MCF 10A (cell line): ENCODE results near the gene SLC26A4. TPM values are rescaled to one million over a fixed set of nuclear protein-coding genes. Genes with fewer than 3 reads are reported as not detected.

Experiments used
- BruUV-seq: library from RNA; stranded (reverse); fragments of 400-500 nt; replicated peaks from 2 replicates; lab custom pipeline; 2021; lab: Mats Ljungman, UMichigan
- CTCF ChIA-PET: fragments of 300-600 bp; sonication (Branson Sonifier 250); formaldehyde crosslinking; extraction: SDS; loops from one replicate; lab custom pipeline; 2021; ENCODE audit warnings: antibody characterized with exemption, inconsistent platforms; lab: Yijun Ruan, JAX
- POLR2A ChIA-PET: fragments of 300-600, 350-650 bp; sonication (Branson Sonifier 250); formaldehyde crosslinking; extraction: SDS; loops from one replicate; lab custom pipeline; 2020; ENCODE audit warnings: antibody characterized with exemption, inconsistent platforms; lab: Yijun Ruan, JAX
- DNase-seq: peaks from one replicate; pipeline ENCODE4 v3.0.0-alpha.2; 2018; ENCODE audit not compliant: unreplicated experiment
- H3K27ac Mint-ChIP-seq: one replicate; pipeline ENCODE4 v1.8.0; 2022; ENCODE audit warnings: mild to moderate bottlenecking, low read depth, mixed read lengths; ENCODE audit not compliant: unreplicated experiment
- H3K27me3 Mint-ChIP-seq: one replicate; pipeline ENCODE4 v1.8.0; 2022; ENCODE audit warnings: mixed read lengths; ENCODE audit not compliant: insufficient read depth, unreplicated experiment
- H3K36me3 Mint-ChIP-seq: one replicate; pipeline ENCODE4 v1.8.0; 2022; ENCODE audit warnings: mild to moderate bottlenecking, moderate library complexity, mixed read lengths; ENCODE audit not compliant: insufficient read depth, unreplicated experiment
- H3K4me1 Mint-ChIP-seq: one replicate; pipeline ENCODE4 v1.8.0; 2022; ENCODE audit warnings: mixed read lengths; ENCODE audit not compliant: insufficient read depth, unreplicated experiment
- H3K4me3 Mint-ChIP-seq: one replicate; pipeline ENCODE4 v1.8.0; 2022; ENCODE audit warnings: mild to moderate bottlenecking, moderate library complexity, mixed read lengths; ENCODE audit not compliant: unreplicated experiment
- H3K9me3 Mint-ChIP-seq: one replicate; pipeline ENCODE4 v1.8.0; 2022; ENCODE audit warnings: mixed read lengths; ENCODE audit not compliant: unreplicated experiment
- CTCF ChIP-seq: fragments of 200-600 bp; IDR thresholded peaks from one replicate; pipeline ENCODE4 v1.8.0; 2022; ENCODE audit warnings: antibody characterized with exemption, mild to moderate bottlenecking; ENCODE audit not compliant: unreplicated experiment
- intact Hi-C: fragments of 100-400 bp; cut with micrococcal nuclease; formaldehyde crosslinking; loops from 2 replicates; pipeline ENCODE4 v1.14.1; 2022
- total RNA-seq: library from RNA; stranded (reverse); gene quantifications from 2 replicates; pipeline ENCODE4 v1.2.3, GENCODE V29; 2022

Gene SLC26A4
- total RNA-seq, 1 experiment from 2014 or later: 0.21 TPM

GRCh38 chr7:107682886-107683285, 22.3 kb downstream of the SLC26A4 start:
- H3K4me1 Mint-ChIP-seq: no peaks in the 10 kb centered on the region
- no peak overlapping the region for H3K27ac Mint-ChIP-seq
- no peaks in the 10 kb centered on the region for H3K9me3 Mint-ChIP-seq
- intact Hi-C loops: no loop called here
- POLR2A ChIA-PET: no interaction called here
- CTCF ChIA-PET: no interaction called here
- H3K36me3 Mint-ChIP-seq: no peaks in the 10 kb centered on the region
- BruUV-seq: no TSS peak
- H3K4me3 Mint-ChIP-seq: no peak overlapping the region
- no peaks in the 10 kb centered on the region for H3K27me3 Mint-ChIP-seq
- DNase-seq: no peak
- no peak for TF ChIP-seq CTCF

- POLR2A ChIA-PET: interaction anchor here (1.1 kb wide), 1 partner anchor 9 kb away, joined by 3 read pairs; no protein-coding TSS in a partner anchor
- no peak for DNase-seq
- Mint-ChIP-seq H3K27ac (no peak overlapping the region), H3K27me3 (no peaks in the 10 kb centered on the region), H3K4me1 (no peaks in the 10 kb centered on the region), H3K4me3 (no peak overlapping the region), H3K36me3 (no peaks in the 10 kb centered on the region), H3K9me3 (no peaks in the 10 kb centered on the region)
- no peak for TF ChIP-seq CTCF
- CTCF ChIA-PET: no interaction called here
- no TSS peak for BruUV-seq
- intact Hi-C loops: no loop called here
These were observed 23.7 kb downstream of the SLC26A4 start for GRCh38 chr7:107684287-107684686.

- no peaks in the 10 kb centered on the region for H3K27me3 Mint-ChIP-seq
- DNase-seq: no peak
- H3K27ac Mint-ChIP-seq: no peak overlapping the region
- no peaks in the 10 kb centered on the region for H3K4me1 Mint-ChIP-seq
- TF ChIP-seq CTCF: no peak
- ChIA-PET POLR2A (interaction anchor here (1.1 kb wide), 1 partner anchor 8 kb away, joined by 3 read pairs; no protein-coding TSS in a partner anchor), CTCF (interaction anchor here (0.6 kb wide), 1 partner anchor 222 kb away, joined by 3 read pairs; no protein-coding TSS in a partner anchor)
- H3K36me3 Mint-ChIP-seq: no peaks in the 10 kb centered on the region
- intact Hi-C loops: no loop called here
- no TSS peak for BruUV-seq
- H3K4me3 Mint-ChIP-seq: no peak overlapping the region
- H3K9me3 Mint-ChIP-seq: no peaks in the 10 kb centered on the region
These were observed 24.4 kb downstream of the SLC26A4 start for GRCh38 chr7:107684947-107685463.

- Mint-ChIP-seq H3K27me3 (no peaks in the 10 kb centered on the region), H3K9me3 (no peaks in the 10 kb centered on the region), H3K27ac (no peak overlapping the region), H3K4me3 (no peak overlapping the region), H3K4me1 (no peaks in the 10 kb centered on the region), H3K36me3 (no peaks in the 10 kb centered on the region)
- intact Hi-C loops: no loop called here
- no peak for DNase-seq
- TF ChIP-seq CTCF: no peak
- ChIA-PET POLR2A (no interaction called here), CTCF (no interaction called here)
- no TSS peak for BruUV-seq
These were observed 26.3 kb downstream of the SLC26A4 start for GRCh38 chr7:107686816-107687387.
